22Rv1 (cell line): Measurements from ENCODE around the gene SCYL2.
A peak's percentile ranks its signal among the peaks of the same experiment; 100 is the strongest.
"Not testable (repeated sequence)": the region's sequence is repeated elsewhere in the genome, so short reads cannot be mapped to it uniquely, and the experiment has no call there.

Experiments used
- H3K27ac ChIP-seq: fragments of 450-650 bp; 2 replicates; pipeline ENCODE4 v1.5.1; 2017
- CTCF ChIP-seq: fragments of 450-650 bp; IDR thresholded peaks from 2 replicates; pipeline ENCODE4 v1.5.1; 2017; ENCODE audit warnings: mild to moderate bottlenecking
- ZFX ChIP-seq: fragments of 450-650 bp; IDR thresholded peaks from 2 replicates; pipeline ENCODE4 v1.6.1; 2017; ENCODE audit warnings: antibody characterized with exemption, borderline replicate concordance

The SCYL2 gene

GRCh38 chr12:100248886-100249285, 18.1 kb upstream of the SCYL2 start:
- TF ChIP-seq CTCF (no peak), ZFX (no peak)
- H3K27ac ChIP-seq = no peak overlapping the region

- no peak for TF ChIP-seq ZFX
- H3K27ac ChIP-seq = no peak overlapping the region
Observed at GRCh38 chr12:100249941-100250340, 17.0 kb upstream of the SCYL2 start.

- peak overlapping the region; percentile 45 for H3K27ac ChIP-seq
- TF ChIP-seq ZFX (no peak), CTCF (no peak)
Observed at GRCh38 chr12:100251917-100252316, 15.1 kb upstream of the SCYL2 start.

GRCh38 chr12:100253437-100253836, 13.5 kb upstream of the SCYL2 start:
- TF ChIP-seq ZFX (no peak), CTCF (no peak)

GRCh38 chr12:100254876-100255275, 12.1 kb upstream of the SCYL2 start:
- TF ChIP-seq CTCF = no peak
- TF ChIP-seq ZFX = no peak
- H3K27ac ChIP-seq = no peak overlapping the region; the same call in 1 of the 2 replicates

More at GRCh38 chr12:100253437-100253836, 13.5 kb upstream of the SCYL2 start:
- H3K27ac ChIP-seq = no peak overlapping the region

- TF ChIP-seq ZFX (no peak), CTCF (no peak)
- H3K27ac ChIP-seq = no peak overlapping the region
Observed at GRCh38 chr12:100258127-100258526, 8.8 kb upstream of the SCYL2 start.

GRCh38 chr12:100263131-100263530, 3.8 kb upstream of the SCYL2 start:
- TF ChIP-seq ZFX = no peak
- no peak for TF ChIP-seq CTCF
- no peak overlapping the region for H3K27ac ChIP-seq

GRCh38 chr12:100265107-100265506, 1.9 kb upstream of the SCYL2 start:
- not testable (repeated sequence) for H3K27ac ChIP-seq
